HG02840 (cell line): Measurements from ENCODE around the gene ABTB1.

Source experiments
- ATAC-seq: cut with Tn5 transposase; IDR thresholded peaks from one replicate; pipeline ENCODE4 v1.9.1; 2021; ENCODE audit warnings: mild to moderate bottlenecking, moderate library complexity, moderate number of reproducible peaks; ENCODE audit not compliant: unreplicated experiment, low FRiP score

The ABTB1 gene

DNA sequence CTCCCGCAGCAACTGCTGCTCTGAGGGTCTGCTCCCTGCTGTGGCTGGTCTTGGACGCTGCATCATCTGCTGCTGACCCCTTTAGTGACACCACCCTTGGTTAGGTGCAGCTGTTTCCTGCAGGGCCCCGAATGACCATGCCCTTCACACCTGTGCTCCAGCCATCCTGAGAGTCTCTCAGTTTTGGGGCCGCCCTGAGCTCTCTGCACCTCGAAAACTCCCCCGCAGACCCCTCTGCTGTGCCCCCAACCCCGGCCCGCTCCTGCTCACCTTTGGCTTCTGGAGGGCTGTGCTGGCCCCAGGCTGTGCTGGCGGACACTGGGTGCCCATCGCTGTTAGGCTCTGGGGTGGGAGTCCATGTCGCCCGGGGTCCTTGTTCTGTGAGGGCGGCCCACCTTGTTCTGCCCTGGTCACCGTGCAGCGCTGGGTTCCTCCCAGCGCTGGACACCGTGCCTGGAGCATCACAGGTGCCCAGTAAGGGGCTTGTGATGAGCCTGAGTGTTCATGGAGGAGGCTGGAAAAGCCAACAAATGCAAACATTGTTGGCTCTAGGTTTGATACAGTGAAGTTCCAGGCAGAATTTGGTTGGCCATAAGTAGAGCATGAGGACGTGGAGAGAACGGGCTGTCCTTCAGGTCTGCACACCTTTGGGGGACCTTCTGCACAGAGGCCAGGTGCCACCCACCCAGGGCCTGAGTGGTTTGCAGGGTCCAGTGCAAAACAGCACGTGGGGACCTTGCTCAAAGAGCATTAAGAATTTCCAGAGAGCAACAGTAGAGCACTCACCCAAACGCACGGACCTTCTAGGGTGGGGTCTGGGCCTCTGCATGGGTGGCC lies 12.3 kb downstream of the ABTB1 start:
- ATAC-seq, result no peak

- ATAC-seq, result no peak
Observed at GRCh38 chr3:127685708-127686511, 13.2 kb downstream of the ABTB1 start.

DNA sequence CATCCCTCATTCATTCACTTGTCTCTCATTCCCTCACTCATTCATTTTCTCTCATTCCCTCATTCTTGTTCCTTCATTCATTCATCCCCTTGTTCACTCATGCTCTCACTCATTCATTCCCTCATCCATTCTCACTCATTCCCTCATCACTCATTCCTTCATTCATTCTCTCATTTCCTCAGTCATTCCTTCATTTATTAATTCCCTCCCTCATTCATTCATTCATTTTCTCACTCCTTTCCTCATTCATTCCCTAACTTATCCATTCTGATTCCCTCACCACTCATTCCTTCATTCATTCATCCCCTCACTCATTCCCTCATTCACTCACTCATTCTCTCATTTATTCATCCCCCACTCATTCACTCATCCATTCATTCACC lies 13.8 kb downstream of the ABTB1 start:
- no peak for ATAC-seq

- ATAC-seq, result no peak
Observed at GRCh38 chr3:127687228-127687737, 14.5 kb downstream of the ABTB1 start.

- no peak for ATAC-seq
Observed at GRCh38 chr3:127688022-127688415, 15.3 kb downstream of the ABTB1 start.

- ATAC-seq, result no peak
Observed at GRCh38 chr3:127688416-127689265, 15.9 kb downstream of the ABTB1 start.

GRCh38 chr3:127689266-127689860 lies 16.6 kb downstream of the ABTB1 start:
- ATAC-seq, result no peak

DNA sequence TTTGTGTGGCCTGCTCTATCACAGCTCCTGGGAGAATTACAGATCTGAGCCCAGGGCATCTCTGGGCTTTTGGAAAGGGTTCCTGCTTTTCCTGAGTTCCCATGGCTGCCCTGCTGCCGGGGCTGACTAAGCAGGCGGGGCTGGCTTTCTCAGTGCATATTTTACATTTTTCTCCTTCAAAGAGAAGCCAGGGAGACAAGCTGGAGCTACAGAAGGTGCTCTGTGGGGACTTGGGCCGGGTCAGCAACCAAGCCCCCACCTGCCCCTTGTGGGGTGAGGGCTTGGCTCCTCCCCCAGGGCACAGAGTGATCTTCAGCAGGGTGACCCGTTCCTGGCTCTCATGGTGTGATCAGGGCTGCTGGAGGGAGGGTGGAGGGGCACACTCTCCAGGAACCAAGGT lies 17.4 kb downstream of the ABTB1 start:
- no peak for ATAC-seq

- no peak for ATAC-seq
Observed at GRCh38 chr3:127690823-127691452, 18.2 kb downstream of the ABTB1 start.

- ATAC-seq, result no peak
Observed at GRCh38 chr3:127691489-127691888, 18.7 kb downstream of the ABTB1 start.

DNA sequence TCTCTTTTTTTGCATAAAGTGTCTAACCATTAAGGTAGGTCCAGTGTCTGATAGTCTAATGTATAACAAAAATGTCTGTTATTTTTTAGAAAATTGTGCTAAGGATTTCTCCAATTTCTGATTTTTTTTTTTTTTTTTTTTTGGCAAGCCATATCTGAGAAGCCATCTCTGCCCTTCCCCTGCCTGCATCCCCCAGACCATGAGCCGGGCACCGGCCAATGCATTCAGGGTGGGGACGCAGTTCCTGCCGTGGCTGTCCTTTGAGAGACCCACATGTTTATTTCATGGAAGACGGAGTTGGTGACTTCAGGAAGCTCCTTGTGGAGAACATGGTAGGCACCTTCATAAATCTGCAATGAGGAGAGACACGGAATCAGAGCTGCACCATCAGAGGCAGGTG lies 19.2 kb downstream of the ABTB1 start:
- no peak for ATAC-seq

DNA sequence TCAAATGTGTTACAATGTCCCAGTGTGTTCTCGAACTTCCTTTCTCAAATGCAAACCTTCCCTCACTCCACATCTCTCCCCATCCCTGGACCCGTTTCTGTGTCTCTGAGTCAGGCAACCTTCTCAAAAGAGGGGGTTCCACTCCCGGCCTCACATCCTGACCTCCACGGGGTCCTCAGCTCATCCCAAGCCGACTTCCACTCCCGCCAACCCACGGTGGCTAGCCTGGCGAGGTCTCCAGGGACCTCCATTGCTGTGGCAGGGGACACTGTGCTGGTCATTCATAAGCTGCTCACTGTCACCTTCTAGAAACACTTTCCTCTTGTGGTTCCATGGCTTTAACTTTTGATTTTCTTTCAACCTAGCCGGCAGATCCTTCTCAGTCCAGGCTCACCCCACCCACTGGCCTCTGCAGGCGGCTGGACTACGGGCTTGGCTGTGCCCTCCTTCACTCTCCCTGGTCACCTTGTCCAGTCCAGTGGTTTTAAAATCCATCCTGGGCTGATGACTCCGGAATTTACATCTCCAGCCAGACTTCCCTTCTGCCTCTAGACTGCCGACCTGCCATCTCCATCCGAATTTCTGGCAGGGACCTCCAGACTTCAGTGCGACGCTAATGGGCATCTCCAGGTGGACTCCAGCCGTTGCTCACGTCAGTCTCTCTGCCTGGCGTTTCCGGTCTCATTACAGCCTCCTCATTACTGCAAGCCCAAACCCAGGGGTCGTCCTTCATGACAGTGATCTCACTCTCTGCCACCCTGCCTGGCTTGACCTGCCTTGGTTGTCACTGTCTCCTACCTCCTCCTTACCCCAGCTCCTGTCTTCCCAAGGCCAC lies 20.0 kb downstream of the ABTB1 start:
- ATAC-seq, result no peak

DNA sequence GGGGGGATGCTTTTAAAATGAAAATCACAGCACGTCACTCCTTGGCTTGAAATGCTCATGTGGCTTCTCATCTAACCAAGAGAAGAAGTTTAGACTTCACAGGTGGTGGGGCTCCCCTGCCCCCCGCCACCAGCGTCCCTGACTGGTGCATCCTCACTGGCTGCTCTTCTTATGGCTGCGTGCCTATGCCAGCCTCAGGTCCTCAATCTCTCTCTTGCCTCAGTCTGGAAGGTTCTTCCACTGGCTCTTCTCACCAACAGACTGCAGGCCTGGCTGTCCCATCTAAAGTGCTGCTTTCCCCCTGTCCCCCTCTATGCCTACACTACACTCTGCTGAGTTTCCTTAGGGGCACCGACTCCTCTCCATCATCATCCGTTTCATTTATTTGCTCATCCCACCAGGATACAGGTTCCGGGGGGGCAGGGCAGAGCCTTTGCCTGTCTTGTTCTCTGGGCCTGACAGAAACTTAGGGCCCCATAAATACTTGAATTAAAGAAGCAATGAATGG lies 20.6 kb downstream of the ABTB1 start:
- ATAC-seq, result no peak

DNA sequence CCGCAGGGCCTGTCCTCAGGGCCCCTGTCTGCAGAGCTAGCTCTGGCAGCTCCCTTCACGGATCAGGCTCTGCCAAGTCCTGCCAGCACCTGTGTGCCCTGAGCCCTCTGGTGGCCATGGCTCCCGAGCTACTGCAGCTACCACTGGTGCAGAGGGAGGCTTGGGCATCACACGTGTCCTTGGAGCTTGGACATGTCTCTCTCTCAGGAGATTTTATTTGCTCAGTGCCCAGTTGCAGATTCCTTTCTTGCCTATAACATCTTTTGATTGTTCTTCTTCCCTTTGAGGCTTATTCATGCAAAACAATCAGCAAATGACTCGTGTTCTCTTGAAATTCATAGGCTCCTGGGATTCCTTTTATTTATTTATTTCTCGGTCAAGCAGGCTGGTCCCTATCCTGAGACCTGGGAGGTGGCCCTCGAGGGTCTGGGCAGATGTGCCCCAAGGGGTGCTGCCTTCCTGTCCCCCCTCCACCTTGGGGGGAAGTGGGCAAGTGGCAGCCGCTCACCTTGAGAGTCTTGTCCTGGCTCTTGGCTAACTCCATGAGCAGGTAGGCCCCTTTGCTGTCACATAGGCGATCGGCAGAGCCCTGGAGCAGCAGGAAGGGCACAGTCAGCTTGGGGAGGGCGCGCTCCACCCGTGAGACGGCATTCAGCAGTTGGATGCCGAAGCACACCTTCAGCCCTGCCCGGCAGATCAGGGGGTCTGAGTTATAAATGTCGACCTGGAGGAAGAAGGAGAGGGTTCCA lies 21.9 kb downstream of the ABTB1 start:
- no peak for ATAC-seq

GRCh38 chr3:127697551-127698240 lies 24.9 kb downstream of the ABTB1 start:
- peak; percentile 60 for ATAC-seq

- ATAC-seq, result no peak
Observed at GRCh38 chr3:127698286-127698685, 25.5 kb downstream of the ABTB1 start.

GRCh38 chr3:127698691-127699415 lies 26.1 kb downstream of the ABTB1 start:
- no peak for ATAC-seq
